GM23338 (cell line): ENCODE measurements around the gene SOWAHA. TPM values are rescaled to one million over a fixed set of nuclear protein-coding genes. Genes with fewer than 3 reads are reported as not detected.
A peak's percentile ranks its signal among the peaks of the same experiment; 100 is the strongest.

Experiments used
- ATAC-seq: fragments of 200-7000 bp; cut with Tn5 transposase; 3 replicates; pipeline ENCODE4 v1.9.1; 2020
- DNase-seq: peaks from one replicate; pipeline ENCODE4 v3.0.0-alpha.2; 2015; ENCODE audit warnings: low spot score
- H2AFZ ChIP-seq: fragments of 200-600 bp; sonication (generic); 2 replicates; pipeline ENCODE4 v1.8.0; 2016; ENCODE audit warnings: antibody characterized with exemption, mild to moderate bottlenecking, moderate library complexity
- H3F3A ChIP-seq: fragments of 200-600 bp; sonication (generic); replicated peaks from 2 replicates; pipeline ENCODE4 v1.8.0; 2017; ENCODE audit warnings: antibody characterized with exemption, mixed run types, low read depth
- H3K27ac ChIP-seq: fragments of 200-600 bp; sonication (generic); 2 replicates; pipeline ENCODE4 v1.6.1; 2016; ENCODE audit warnings: low read depth
- H3K27me3 ChIP-seq: fragments of 200-600 bp; sonication (generic); 2 replicates; pipeline ENCODE4 v1.8.0; 2016; ENCODE audit warnings: mild to moderate bottlenecking, mixed run types, moderate library complexity; ENCODE audit not compliant: insufficient read depth
- H3K36me3 ChIP-seq: fragments of 200-600 bp; sonication (generic); 2 replicates; pipeline ENCODE4 v1.8.0; 2016; ENCODE audit warnings: mild to moderate bottlenecking; ENCODE audit not compliant: insufficient read depth
- H3K4me1 ChIP-seq: fragments of 200-600 bp; sonication (generic); 2 replicates; pipeline ENCODE4 v1.8.0; 2016; ENCODE audit warnings: mild to moderate bottlenecking, moderate library complexity; ENCODE audit not compliant: insufficient read depth
- H3K4me2 ChIP-seq: fragments of 200-600 bp; sonication (generic); 2 replicates; pipeline ENCODE4 v1.7.1; 2017; ENCODE audit warnings: mixed run types
- H3K4me3 ChIP-seq: fragments of 200-600 bp; sonication (generic); 2 replicates; pipeline ENCODE4 v1.6.1; 2016; ENCODE audit warnings: mixed run types
- H3K79me2 ChIP-seq: fragments of 200-600 bp; sonication (generic); replicated peaks from 2 replicates; pipeline ENCODE4 v1.8.0; 2017; ENCODE audit warnings: mild to moderate bottlenecking; ENCODE audit not compliant: insufficient read depth
- H3K9me2 ChIP-seq: fragments of 200-600 bp; sonication (generic); 2 replicates; pipeline ENCODE4 v1.8.0; 2017; ENCODE audit not compliant: insufficient read depth
- H4K20me1 ChIP-seq: fragments of 200-600 bp; sonication (generic); replicated peaks from 2 replicates; pipeline ENCODE4 v1.8.0; 2017; ENCODE audit warnings: mild to moderate bottlenecking; ENCODE audit not compliant: insufficient read depth
- H3K27ac Mint-ChIP-seq: 2 replicates; pipeline ENCODE4 v1.8.0; 2020; ENCODE audit warnings: inconsistent platforms, mild to moderate bottlenecking, moderate library complexity, mixed read lengths
- H3K27me3 Mint-ChIP-seq: 3 replicates; pipeline ENCODE4 v1.8.0; 2022; ENCODE audit warnings: low read depth, mild to moderate bottlenecking, moderate library complexity, mixed read lengths, inconsistent platforms; ENCODE audit not compliant: insufficient read depth, poor library complexity
- H3K36me3 Mint-ChIP-seq: 3 replicates; pipeline ENCODE4 v1.8.0; 2021; ENCODE audit warnings: low read depth, mild to moderate bottlenecking, inconsistent platforms, moderate library complexity, mixed read lengths
- H3K4me1 Mint-ChIP-seq: 3 replicates; pipeline ENCODE4 v1.8.0; 2020; ENCODE audit warnings: mild to moderate bottlenecking, inconsistent platforms, mixed read lengths
- H3K4me3 Mint-ChIP-seq: 3 replicates; pipeline ENCODE4 v1.8.0; 2021; ENCODE audit warnings: moderate library complexity, mild to moderate bottlenecking, inconsistent platforms, mixed read lengths
- H3K9me3 Mint-ChIP-seq: 3 replicates; pipeline ENCODE4 v1.8.0; 2020; ENCODE audit warnings: moderate library complexity, mild to moderate bottlenecking, inconsistent platforms, mixed read lengths
- CREB1 ChIP-seq: fragments of 250-450 bp; sonication (Bioruptor Pico); IDR thresholded peaks from 2 replicates; pipeline ENCODE4 v1.5.0; 2020; ENCODE audit warnings: low read depth, mild to moderate bottlenecking, moderate library complexity
- EZH2phosphoT487 ChIP-seq: fragments of 200-600 bp; sonication (generic); IDR thresholded peaks from one replicate; pipeline ENCODE4 v1.8.1; 2018; ENCODE audit warnings: antibody characterized with exemption; ENCODE audit not compliant: unreplicated experiment
- JUNB ChIP-seq: IDR thresholded peaks from one replicate; pipeline ENCODE4 v1.6.1; 2016; ENCODE audit warnings: antibody characterized with exemption; ENCODE audit not compliant: unreplicated experiment
- NANOG ChIP-seq: IDR thresholded peaks from 2 replicates; pipeline ENCODE4 v1.6.1; 2016; ENCODE audit warnings: antibody characterized with exemption, borderline replicate concordance
- POLR2AphosphoS5 ChIP-seq: IDR thresholded peaks from 2 replicates; pipeline ENCODE4 v1.6.1; 2016; ENCODE audit warnings: antibody characterized with exemption, low read depth
- REST ChIP-seq: IDR thresholded peaks from one replicate; pipeline ENCODE4 v1.6.1; 2018; ENCODE audit warnings: antibody characterized with exemption; ENCODE audit not compliant: unreplicated experiment
- ZNF114 ChIP-seq: fragments of 250-450 bp; sonication (Bioruptor Pico); IDR thresholded peaks from 2 replicates; pipeline ENCODE4 v1.5.0; 2020; ENCODE audit warnings: mild to moderate bottlenecking, moderate library complexity
- ZNF331 ChIP-seq: fragments of 250-450 bp; sonication (Bioruptor Pico); IDR thresholded peaks from 2 replicates; pipeline ENCODE4 v1.5.0; 2020; ENCODE audit warnings: low read depth, mild to moderate bottlenecking, moderate library complexity
- polyA plus RNA-seq: library from polyadenylated mRNA; unstranded; fragments of >200 nt; fragmentation: Nextera tagmentation; extraction: Ambion mirVana; gene quantifications from 2 replicates; pipeline ENCODE4 v1.2.1, GENCODE V29; 2016
- total RNA-seq: library from RNA; depleted of rRNA; stranded (reverse); fragments of >200 nt; shearing (Covaris generic); gene quantifications from 2 replicates; pipeline ENCODE4 v1.2.3, GENCODE V29; 2014
- TF ChIP-seq, protein P1 (sequence below), 2 experiments: fragments of 200-600 bp in 1 of 2; sonication (generic) in 1 of 2; conservative IDR thresholded peaks; 2 replicates each; pipeline versions ENCODE4 v1.5.1 to v1.6.1; 2016 to 2017; ENCODE audit warnings: antibody characterized with exemption in 2 of 2, low read depth in 2 of 2, mild to moderate bottlenecking in 2 of 2, moderate library complexity in 1 of 2
- TF ChIP-seq, protein P2 (sequence below): IDR thresholded peaks from 2 replicates; pipeline ENCODE4 v1.6.1; 2016; ENCODE audit warnings: antibody characterized with exemption

The SOWAHA gene
- total and polyA plus RNA-seq, 2 experiments from 2014 or later = 0.18 to 0.52 TPM

DNA sequence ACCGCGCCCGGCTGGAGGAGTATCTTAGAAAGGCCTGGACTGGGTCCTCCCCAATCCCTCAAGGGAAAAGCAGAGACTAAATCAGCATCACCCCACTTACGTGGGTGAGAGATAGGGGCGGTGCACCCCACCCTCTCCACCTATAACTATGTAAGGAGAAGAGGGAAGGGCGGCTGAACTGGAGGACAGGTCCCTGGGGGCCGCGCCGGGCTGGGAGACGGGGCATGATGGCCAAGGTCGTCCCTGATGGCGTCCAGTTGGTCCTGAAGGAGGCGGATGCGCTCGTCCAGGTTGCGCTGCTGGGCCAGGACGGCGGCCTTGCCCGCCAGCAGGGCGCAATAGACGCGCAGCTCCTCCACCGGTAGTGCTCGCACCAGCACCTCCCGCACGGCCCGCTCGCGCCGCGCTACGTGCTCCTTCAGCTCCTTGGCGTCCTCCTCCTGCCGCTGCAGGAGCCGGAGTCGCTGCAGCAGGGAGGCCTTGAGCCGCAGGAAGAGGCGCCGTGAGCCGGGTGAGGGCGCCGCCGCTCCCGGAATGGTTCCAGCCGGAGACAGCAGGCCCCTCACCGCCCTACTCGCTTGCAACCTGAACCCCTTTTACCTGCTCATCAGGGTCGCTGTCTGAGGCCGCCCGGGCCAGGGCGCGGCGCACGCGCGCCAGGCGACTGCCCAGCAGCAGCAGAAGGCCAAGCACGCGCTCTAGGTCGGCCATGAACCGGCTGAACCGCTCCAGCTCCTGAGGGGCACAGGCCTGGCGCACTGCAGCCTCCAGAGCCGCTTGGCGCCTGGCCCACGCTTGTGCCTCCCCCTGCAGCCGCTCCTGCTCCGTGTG lies 9.8 kb downstream of the SOWAHA start:
- Histone ChIP-seq H3K4me3 (peak overlapping the region; percentile 48), H3K4me2 (peak overlapping the region; percentile 76), H3K27ac (no peak overlapping the region), H3K27me3 (peaks cover 72% of the 10 kb centered on the region), H3K36me3 (no peaks in the 10 kb centered on the region), H3K79me2 (no peaks in the 10 kb centered on the region), H3K9me2 (no peaks in the 10 kb centered on the region), H3K4me1 (peaks cover 19% of the 10 kb centered on the region), H4K20me1 (no peaks in the 10 kb centered on the region; the same call in 1 of the 2 replicates), H3F3A (peaks cover 23% of the 10 kb centered on the region), H2AFZ (peak overlapping the region; percentile 85; the same call in 1 of the 2 replicates)
- Mint-ChIP-seq H3K4me1 (peaks cover 19% of the 10 kb centered on the region), H3K27me3 (peaks cover 35% of the 10 kb centered on the region), H3K4me3 (peak overlapping the region; percentile 57; the same call in 2 of the 3 replicates), H3K36me3 (peaks cover 3% of the 10 kb centered on the region; the same call in 2 of the 3 replicates), H3K9me3 (no peaks in the 10 kb centered on the region), H3K27ac (no peak overlapping the region)
- peak; percentile 88 for DNase-seq
- TF ChIP-seq ZNF114 = no peak
- TF ChIP-seq ZNF331 (CRISPR knock-in tag) = no peak
- TF ChIP-seq POLR2AphosphoS5 = peak; percentile 71
- TF ChIP-seq, protein P1, sequence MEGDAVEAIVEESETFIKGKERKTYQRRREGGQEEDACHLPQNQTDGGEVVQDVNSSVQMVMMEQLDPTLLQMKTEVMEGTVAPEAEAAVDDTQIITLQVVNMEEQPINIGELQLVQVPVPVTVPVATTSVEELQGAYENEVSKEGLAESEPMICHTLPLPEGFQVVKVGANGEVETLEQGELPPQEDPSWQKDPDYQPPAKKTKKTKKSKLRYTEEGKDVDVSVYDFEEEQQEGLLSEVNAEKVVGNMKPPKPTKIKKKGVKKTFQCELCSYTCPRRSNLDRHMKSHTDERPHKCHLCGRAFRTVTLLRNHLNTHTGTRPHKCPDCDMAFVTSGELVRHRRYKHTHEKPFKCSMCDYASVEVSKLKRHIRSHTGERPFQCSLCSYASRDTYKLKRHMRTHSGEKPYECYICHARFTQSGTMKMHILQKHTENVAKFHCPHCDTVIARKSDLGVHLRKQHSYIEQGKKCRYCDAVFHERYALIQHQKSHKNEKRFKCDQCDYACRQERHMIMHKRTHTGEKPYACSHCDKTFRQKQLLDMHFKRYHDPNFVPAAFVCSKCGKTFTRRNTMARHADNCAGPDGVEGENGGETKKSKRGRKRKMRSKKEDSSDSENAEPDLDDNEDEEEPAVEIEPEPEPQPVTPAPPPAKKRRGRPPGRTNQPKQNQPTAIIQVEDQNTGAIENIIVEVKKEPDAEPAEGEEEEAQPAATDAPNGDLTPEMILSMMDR (conservative IDR thresholded peaks at IDR 0.05; ENCODE audit: low read depth in 2 of 2) = peak in 1 of 2 experiments; percentile 45; a peak in 1 of 4 replicates
- peak; percentile 72 for ATAC-seq

DNA sequence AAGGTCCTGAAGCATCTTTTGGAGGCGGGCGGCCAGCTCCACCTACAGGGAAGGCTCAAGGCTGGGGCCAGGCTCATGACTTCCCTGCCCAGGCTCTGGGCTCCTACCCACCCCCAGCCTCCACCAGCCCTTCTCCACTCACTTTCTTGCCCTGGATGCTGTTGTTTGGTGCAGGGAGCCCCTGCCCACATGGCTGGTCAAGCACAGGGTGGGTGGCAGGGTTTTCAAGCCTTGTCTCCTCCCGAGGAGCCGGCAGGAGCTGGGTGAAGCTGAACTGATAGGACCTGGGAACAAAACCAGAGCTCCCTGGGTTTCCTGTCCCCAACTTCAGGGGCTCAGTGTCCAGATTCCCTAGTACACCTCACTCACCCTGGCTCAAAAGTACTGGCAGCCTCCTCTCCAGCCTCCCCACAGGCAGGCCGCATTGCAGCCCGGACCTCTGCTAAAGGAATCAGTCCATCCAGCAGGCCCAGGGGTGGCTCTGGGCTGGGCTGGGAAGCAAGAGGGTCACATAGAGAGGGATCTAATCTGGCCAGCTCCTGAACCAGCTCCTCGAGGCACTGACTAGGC lies 10.5 kb downstream of the SOWAHA start:
- H2AFZ ChIP-seq = peak overlapping the region; percentile 81; the same call in 1 of the 2 replicates
- peaks cover 19% of the 10 kb centered on the region for H3K4me1 ChIP-seq
- peaks cover 23% of the 10 kb centered on the region for H3F3A ChIP-seq
- DNase-seq = no peak
- H3K4me1 Mint-ChIP-seq = peaks cover 19% of the 10 kb centered on the region
- H3K27me3 Mint-ChIP-seq = peaks cover 42% of the 10 kb centered on the region
- H3K27me3 ChIP-seq = peaks cover 75% of the 10 kb centered on the region
- peak overlapping the region; percentile 76 for H3K4me2 ChIP-seq
- peak overlapping the region; percentile 48 for H3K4me3 ChIP-seq
- H3K36me3 ChIP-seq = no peaks in the 10 kb centered on the region
- no peaks in the 10 kb centered on the region; the same call in 1 of the 2 replicates for H4K20me1 ChIP-seq
- peak overlapping the region; percentile 57; the same call in 2 of the 3 replicates for H3K4me3 Mint-ChIP-seq
- no peaks in the 10 kb centered on the region for H3K79me2 ChIP-seq
- H3K9me3 Mint-ChIP-seq = no peaks in the 10 kb centered on the region
- peaks cover 3% of the 10 kb centered on the region; the same call in 2 of the 3 replicates for H3K36me3 Mint-ChIP-seq
- ATAC-seq = no peak
- no peak overlapping the region for H3K27ac Mint-ChIP-seq
- H3K9me2 ChIP-seq = no peaks in the 10 kb centered on the region
- no peak overlapping the region for H3K27ac ChIP-seq
- TF ChIP-seq, protein P2, sequence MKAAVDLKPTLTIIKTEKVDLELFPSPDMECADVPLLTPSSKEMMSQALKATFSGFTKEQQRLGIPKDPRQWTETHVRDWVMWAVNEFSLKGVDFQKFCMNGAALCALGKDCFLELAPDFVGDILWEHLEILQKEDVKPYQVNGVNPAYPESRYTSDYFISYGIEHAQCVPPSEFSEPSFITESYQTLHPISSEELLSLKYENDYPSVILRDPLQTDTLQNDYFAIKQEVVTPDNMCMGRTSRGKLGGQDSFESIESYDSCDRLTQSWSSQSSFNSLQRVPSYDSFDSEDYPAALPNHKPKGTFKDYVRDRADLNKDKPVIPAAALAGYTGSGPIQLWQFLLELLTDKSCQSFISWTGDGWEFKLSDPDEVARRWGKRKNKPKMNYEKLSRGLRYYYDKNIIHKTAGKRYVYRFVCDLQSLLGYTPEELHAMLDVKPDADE = no peak
- TF ChIP-seq CREB1 (CRISPR knock-in tag) (no peak), JUNB (no peak), EZH2phosphoT487 (no peak), REST (no peak), POLR2AphosphoS5 (no peak), NANOG (no peak), ZNF114 (no peak)
- TF ChIP-seq, protein P1 (conservative IDR thresholded peaks at IDR 0.05; ENCODE audit: low read depth in 2 of 2) = no peak; a peak in 1 of 4 replicates
